ENCODE measurements around the gene EPHB2. TPM values are rescaled to one million over a fixed set of nuclear protein-coding genes. Genes with fewer than 3 reads are reported as not detected.

EPHB2 gene
- total and polyA plus RNA-seq, 2 donors from 2014 or later = 3.0 to 9.5 TPM

GRCh38 chr1:22721122-22721873 is 10.7 kb downstream of the EPHB2 start:
- Histone ChIP-seq H3K27ac (ENCODE audit: low read depth in 2 of 2, low read length in 2 of 2) (no peak overlapping the region), H3K9me3 (ENCODE audit: control insufficient read depth in 2 of 3, insufficient read depth in 1 of 3, low read length in 3 of 3) (no peaks in the 10 kb centered on the region), H3K4me1 (ENCODE audit: control insufficient read depth in 2 of 3, insufficient read depth in 2 of 3, low read depth in 1 of 3, low read length in 3 of 3) (no peaks in the 10 kb centered on the region), H3K9ac (ENCODE audit: low read length in 3 of 3) (no peak overlapping the region), H3K4me3 (ENCODE audit: low read length in 3 of 3) (no peak overlapping the region), H3K36me3 (ENCODE audit: control insufficient read depth in 2 of 3, insufficient read depth in 3 of 3, low read length in 3 of 3) (no peaks in the 10 kb centered on the region), H3K27me3 (ENCODE audit: control insufficient read depth, insufficient read depth, low read length) (no peaks in the 10 kb centered on the region)
- TF ChIP-seq, protein P1, sequence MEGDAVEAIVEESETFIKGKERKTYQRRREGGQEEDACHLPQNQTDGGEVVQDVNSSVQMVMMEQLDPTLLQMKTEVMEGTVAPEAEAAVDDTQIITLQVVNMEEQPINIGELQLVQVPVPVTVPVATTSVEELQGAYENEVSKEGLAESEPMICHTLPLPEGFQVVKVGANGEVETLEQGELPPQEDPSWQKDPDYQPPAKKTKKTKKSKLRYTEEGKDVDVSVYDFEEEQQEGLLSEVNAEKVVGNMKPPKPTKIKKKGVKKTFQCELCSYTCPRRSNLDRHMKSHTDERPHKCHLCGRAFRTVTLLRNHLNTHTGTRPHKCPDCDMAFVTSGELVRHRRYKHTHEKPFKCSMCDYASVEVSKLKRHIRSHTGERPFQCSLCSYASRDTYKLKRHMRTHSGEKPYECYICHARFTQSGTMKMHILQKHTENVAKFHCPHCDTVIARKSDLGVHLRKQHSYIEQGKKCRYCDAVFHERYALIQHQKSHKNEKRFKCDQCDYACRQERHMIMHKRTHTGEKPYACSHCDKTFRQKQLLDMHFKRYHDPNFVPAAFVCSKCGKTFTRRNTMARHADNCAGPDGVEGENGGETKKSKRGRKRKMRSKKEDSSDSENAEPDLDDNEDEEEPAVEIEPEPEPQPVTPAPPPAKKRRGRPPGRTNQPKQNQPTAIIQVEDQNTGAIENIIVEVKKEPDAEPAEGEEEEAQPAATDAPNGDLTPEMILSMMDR (IDR thresholded peaks at IDR 0.05; ENCODE audit: borderline replicate concordance, extremely low read depth, insufficient read depth) = no peak
- DNase-seq (no peak), FAIRE-seq (no peak)
- intact Hi-C loops (cut with DNase I) = no loop called here

DNA sequence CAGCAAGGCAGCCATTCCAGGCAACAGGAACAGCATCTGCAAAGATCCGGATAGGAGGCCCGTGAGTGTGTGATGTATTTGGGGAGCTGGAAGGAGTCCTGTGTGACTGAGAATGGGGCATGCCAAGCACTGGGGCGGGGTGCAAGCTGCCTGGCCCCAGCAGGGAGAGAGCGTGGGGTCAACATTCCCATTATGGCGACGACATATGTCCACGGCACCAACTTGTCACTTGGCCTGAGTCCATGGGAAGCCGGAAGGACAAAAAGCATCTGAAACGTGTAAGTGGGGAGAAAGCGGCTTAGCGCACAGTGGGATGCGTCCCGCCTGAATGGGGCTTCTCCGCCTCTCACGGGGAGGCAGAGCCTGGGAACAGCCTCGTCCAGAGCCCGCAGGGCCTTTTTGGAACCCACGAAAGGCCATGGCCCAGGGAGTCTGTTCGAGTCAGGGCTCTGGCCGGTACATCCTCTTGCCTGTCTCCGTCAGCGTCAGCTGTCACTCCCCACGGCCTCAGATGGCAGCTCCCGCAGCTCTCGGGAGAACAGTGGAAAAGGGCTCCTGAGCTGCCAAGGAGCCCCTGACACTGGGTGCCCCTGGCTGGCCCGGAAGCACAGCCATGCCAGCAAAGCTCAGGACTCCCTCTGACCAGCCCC is 12.4 kb downstream of the EPHB2 start:
- DNase-seq (no peak), FAIRE-seq (no peak)
- Histone ChIP-seq H3K27me3 (ENCODE audit: control insufficient read depth, insufficient read depth, low read length) (no peaks in the 10 kb centered on the region), H3K36me3 (ENCODE audit: control insufficient read depth in 2 of 3, insufficient read depth in 3 of 3, low read length in 3 of 3) (no peaks in the 10 kb centered on the region), H3K27ac (ENCODE audit: low read depth in 2 of 2, low read length in 2 of 2) (no peak overlapping the region), H3K4me1 (ENCODE audit: control insufficient read depth in 2 of 3, insufficient read depth in 2 of 3, low read depth in 1 of 3, low read length in 3 of 3) (no peaks in the 10 kb centered on the region), H3K9ac (ENCODE audit: low read length in 3 of 3) (no peak overlapping the region), H3K9me3 (ENCODE audit: control insufficient read depth in 2 of 3, insufficient read depth in 1 of 3, low read length in 3 of 3) (no peaks in the 10 kb centered on the region), H3K4me3 (ENCODE audit: low read length in 3 of 3) (no peak overlapping the region)
- TF ChIP-seq, protein P1 (IDR thresholded peaks at IDR 0.05; ENCODE audit: borderline replicate concordance, extremely low read depth, insufficient read depth) = no peak
- intact Hi-C loops (cut with DNase I) = no loop called here

GRCh38 chr1:22727873-22728272 is 17.2 kb downstream of the EPHB2 start:
- no peak for FAIRE-seq
- Histone ChIP-seq H3K4me3 (ENCODE audit: low read length in 3 of 3) (no peak overlapping the region), H3K36me3 (ENCODE audit: control insufficient read depth in 2 of 3, insufficient read depth in 3 of 3, low read length in 3 of 3) (no peaks in the 10 kb centered on the region), H3K9me3 (ENCODE audit: control insufficient read depth in 2 of 3, insufficient read depth in 1 of 3, low read length in 3 of 3) (no peaks in the 10 kb centered on the region), H3K27me3 (ENCODE audit: control insufficient read depth, insufficient read depth, low read length) (no peaks in the 10 kb centered on the region), H3K27ac (ENCODE audit: low read depth in 2 of 2, low read length in 2 of 2) (no peak overlapping the region), H3K4me1 (ENCODE audit: control insufficient read depth in 2 of 3, insufficient read depth in 2 of 3, low read depth in 1 of 3, low read length in 3 of 3) (no peaks in the 10 kb centered on the region), H3K9ac (ENCODE audit: low read length in 3 of 3) (no peak overlapping the region)
- intact Hi-C loops (cut with DNase I) = no loop called here
- no peak for DNase-seq
- TF ChIP-seq, protein P1 (IDR thresholded peaks at IDR 0.05; ENCODE audit: borderline replicate concordance, extremely low read depth, insufficient read depth) = no peak

Measured in kidney (tissue), 14 donors.